Embryonic facial prominence (tissue), 1 donor: ENCODE results near the gene CTSH.
"Not testable (repeated sequence)": the region's sequence is repeated elsewhere in the genome, so short reads cannot be mapped to it uniquely, and the experiment has no call there.

ENCODE experiments used
- DNase-seq: peaks from one replicate; pipeline ENCODE4 v3.0.0-alpha.2; 2016; ENCODE audit errors: extremely low spot score

CTSH gene

DNA sequence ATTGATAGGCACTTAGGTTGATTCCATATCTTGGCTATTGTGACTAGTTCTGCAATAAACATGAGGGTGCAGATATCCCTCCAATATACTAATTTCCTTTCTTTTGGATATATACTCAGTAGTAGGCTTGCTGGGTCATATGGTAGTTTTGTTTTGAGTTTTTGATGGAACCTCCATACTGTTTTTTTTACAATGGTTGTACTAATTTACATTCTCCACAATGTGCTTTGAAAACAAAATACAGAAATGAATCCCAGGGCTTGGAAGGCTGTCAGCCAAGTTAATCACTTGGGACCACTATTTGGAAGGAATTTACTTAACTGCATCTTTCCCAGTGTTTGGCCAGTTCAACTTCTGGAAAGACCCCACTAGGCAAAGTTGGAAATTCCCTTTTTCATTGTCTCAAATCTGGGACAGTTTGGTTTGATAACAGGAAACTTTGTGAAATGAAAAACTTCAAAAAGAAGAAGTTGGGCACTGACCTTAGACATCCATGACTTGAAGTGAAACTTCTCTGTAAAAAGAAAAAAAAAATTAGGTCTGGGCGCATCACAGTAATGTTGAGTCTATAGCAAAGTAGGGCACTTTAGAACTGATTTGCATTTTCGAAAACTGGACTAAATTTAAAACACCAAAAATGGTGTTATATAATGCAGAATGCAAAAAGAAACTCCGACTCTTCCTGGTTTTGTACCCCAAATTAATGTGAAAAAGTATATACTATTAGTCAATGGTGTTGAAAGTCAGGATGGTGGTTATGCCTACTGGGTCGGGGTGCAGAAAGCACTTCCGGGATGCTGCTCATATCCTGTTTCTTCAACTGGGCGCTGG is 6.0 kb downstream of the CTSH start:
- DNase-seq = no peak

DNA sequence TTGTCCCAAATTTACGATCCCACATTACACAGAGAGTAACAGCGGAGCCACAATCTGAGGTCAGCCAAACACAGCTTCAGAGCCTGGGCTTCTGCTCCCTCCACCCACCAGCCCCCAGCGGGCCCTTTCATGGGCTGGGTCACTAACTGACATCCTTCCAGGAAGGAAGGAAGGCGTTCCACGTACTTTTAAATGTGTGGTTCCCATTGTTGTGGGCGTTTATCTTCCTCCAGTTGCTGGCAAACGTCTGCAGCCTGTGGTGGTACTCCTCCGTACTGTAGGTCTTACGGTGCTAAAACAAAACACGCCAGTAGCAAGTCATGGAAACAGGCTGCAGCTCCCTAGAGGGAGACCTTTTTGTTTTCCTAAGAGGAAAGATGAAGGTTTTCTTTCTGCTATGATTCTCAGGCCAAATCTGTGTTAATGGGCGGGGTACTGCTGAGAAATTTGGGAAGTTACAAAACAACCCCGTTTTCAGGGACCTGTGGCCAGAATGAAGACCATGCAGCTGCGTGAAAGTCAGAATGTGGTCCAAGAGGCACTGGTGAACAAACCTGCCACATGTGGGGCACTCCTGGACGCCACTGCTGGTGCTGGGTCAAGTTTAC is 7.6 kb downstream of the CTSH start:
- no peak for DNase-seq

DNA sequence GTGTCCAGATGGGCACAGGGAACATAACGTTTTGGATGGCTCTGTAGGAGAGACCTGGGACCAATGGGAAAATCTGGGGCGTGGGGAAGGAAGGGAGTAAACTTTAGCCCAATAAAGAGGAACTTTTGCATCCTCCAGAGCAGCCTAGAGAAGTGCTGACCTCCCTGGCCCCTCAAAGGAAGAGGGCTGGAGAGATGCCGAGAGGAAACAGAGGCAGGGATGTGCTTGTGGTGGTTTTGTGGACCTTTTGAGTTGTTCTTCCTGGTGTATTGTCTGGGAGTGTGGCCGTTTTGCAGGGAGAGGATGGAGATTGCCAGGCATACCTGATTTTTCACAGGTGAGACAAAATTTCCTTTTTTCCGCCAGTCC is 10.2 kb downstream of the CTSH start:
- DNase-seq = no peak

DNA sequence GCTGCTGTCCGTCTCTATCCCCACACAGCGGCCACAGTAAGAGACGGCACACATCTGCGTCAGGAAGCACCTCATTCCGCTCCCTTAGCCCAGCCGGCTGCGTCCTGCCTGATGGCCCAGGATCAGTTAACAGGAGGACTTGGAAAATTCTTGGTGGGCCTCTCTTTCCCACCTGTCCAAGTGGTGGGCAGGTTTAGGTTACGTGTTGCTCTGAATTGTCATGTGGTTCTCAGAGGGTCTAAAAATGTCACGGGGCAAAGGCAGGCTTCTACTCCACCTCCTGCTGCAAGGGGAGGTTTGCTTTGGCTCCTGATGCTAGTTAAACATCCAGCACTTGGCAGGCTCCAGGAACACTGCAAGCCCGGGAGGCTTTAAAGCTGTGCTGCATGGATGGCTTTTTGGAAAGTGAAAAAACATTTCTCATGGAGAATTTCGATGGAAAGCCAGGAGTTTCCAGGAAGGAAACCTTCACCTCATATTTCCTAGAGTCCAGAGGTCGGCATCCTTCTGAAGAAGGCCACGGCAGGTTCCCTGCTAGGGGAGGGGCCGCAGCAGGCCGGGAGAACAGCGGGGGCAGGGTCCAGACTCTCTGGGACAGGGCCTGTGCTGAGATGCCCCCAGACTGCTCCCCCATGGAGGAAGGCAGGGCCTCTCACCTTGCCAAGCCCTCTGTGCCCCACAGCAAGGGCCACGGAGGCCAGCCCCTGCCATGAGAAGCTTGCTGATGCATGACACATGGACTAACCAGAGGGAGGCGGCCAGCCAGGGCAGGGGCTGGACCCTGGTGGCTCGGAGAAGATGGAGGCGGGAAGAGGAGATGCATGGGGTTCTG is 10.8 kb downstream of the CTSH start:
- peak; percentile 28 for DNase-seq

DNA sequence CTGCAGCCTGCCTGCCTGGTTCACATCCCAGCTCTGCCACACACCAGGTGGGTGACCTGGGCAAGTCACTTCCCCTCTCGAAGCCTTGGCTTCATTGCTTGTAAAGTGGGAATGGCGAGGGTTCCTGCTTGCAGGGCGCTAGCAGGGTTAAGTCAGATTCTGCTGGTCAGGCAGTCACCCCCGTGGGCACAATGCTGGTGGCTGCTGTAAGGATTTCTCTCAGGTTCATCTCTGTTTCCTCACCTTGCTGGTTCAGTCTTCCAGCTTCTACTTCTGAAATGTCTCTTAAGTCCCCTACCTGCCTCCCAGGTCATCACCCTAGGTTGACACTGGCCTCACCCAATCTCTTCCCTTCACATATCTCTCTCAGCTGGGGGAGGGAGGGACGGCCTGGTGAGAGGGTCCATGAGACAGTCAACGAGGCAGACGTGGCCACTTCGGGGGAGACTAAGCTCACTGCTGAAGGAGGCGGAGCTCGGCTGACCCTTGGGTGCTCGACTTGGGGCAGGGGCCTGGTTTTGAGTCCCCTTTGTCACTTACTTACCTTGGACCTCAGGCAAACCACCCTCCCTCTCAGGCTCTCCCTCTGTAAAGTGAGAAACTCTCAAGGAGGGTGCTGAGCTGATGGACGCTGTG is 11.5 kb downstream of the CTSH start:
- DNase-seq = no peak

DNA sequence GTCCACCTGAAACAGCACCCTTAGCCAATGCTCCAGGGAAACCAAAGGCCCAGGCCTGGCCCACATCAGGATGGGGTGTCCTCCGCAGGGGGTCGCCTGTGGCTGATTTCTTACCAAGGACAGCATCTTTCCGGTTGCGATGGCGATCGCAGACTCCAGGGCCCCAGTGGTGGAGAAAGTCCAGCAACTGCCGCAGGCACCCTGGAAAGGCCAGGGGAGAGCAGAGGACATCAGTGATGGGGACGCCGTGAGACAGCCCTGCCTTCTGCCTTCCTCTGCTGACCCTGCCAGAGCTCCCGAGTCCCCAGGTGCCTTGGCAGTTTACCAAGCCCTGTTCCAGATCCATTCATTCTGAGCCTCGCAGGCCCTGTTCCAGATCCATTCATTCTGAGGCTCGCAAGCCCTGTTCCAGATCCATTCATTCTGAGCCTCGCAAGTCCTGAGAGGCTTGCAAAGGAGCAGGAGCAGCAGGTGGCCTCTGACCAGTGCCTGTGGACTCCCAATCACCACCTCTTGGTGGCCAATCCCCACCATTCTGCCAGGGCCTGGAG is 12.5 kb downstream of the CTSH start:
- no peak for DNase-seq

DNA sequence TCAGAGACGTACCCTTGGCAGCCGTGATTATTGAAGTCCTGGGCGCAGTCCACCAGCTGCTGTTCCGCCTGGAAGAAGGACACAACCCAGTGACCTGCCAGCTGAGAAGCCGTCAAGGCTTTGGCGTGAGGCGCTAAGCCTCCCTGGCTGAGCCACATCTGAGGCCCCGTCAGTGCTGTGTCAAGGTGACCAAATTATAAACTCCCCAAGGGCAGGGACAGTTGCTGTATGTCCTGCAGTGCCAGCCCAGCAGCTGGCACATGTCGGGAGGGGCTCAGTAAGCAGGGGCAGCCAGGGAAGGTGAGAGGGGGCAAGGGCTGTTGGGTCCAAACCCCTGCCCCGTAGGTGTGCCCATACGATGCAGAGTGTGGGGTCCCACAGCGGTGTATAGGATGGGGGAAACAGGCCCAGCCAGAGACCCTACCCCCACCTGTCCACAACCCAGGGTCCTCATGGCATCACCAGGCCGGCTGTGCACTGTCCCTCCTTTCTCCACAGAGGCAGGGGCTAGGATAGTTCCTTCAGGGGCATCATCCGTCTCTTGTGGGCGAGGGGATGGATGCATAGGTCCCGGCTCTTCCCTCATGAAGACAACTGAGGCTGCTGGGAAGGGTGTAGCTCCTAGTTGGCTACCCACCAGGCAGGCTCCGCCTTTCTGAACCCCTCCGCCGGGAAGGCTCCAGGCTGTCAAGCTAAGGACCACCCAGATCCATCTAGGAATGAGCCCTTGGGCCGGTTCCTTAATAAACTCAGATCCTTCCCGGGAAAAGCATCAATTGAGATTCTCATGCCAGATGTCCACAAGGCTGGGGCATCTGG is 13.2 kb downstream of the CTSH start:
- DNase-seq = no peak

DNA sequence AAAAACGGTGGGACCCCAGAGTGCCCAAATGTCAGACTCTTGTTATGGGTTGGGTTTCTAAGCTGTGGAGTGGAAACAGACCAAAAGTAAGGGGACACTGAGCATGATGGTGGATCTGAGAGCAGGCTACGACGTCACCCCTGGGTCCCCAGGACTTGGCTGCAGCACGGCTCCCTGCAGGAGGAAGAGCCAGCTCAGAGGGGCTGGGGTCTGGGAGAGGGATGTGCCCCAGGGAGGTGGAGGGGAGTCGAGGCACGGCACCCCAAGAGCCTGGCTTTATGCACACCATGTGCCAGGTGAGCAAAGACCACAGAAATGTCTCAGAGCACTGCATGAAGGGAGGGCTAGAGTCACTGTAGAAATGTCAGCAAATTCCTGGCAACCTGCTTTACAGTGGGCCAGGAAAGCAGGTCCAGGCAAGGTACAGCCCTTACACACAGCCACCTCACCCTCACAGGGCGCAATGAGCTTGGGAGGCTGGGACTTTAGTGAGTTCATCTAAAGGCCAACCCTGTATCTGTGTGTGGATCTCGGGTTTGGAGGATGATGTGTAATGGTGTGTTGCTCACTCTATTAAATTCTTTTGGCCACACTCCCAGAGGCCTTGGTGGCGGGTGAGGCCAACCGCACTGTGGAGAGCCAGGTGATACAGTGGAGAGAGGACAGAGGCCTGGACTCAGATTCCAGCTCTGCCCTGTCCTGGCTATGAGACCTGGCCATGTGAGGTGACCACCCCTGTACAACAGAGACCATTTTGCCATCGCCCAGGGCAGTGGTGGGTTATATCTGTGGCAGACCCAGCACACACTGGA is 14.1 kb downstream of the CTSH start:
- DNase-seq = no peak

DNA sequence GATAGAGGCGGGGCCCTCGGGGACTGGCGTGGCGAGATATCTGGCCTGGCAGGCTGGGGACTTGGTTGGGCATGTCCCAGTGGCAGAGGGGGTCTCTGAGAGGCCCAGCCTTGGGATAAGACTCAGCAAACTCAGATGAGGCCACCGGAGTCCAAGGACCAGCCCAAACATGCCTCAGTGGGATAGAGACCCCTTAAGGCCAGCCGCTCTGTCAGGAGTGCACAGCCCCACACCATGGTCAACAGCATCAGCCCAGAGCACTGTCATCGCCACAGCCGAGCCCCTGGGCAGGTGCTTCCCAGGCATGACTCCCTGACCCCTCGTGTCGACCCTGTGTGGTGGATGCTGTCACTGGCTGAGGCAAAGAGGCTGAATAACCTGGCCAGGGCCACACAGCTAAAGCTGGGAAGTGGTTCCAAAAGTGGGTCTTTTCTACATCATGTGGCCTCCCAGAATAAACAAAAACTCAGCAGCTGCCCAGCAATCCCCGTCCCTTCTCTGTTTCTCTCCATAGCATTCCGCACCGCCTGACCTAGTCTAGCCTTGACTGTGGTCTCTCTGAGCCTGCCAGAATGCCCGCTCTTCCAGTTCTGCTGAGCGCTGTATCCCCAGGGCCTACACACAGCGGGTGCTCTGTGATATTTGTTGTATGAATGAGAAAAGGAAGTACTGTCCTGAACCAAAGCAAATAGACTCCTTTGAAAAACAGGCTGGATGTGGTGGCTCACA is 15.1 kb downstream of the CTSH start:
- DNase-seq = no peak

DNA sequence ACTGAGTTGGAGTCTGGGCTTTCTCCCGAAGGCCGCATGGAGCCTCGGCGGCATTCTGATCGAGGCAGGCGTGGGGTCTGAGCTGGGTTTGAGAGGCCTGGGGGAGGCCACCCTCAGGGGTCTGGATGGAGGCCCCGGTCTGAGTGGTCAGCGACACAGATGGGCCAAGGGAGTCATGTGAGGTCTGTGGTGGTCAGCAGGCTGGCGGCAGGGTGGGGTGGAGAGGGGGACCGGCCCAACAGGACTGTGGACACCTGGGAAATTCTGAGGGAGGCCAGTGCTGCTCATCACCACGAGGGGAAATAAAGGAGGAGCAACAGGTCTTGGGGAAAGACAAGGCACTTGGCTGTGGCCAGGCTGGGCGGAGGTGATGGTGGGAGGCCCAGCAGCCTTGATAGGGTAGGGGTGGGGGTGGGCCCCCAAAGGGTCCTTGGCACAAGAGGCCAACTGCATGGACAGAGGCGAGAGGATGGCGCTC is 16.2 kb downstream of the CTSH start:
- no peak for DNase-seq

DNA sequence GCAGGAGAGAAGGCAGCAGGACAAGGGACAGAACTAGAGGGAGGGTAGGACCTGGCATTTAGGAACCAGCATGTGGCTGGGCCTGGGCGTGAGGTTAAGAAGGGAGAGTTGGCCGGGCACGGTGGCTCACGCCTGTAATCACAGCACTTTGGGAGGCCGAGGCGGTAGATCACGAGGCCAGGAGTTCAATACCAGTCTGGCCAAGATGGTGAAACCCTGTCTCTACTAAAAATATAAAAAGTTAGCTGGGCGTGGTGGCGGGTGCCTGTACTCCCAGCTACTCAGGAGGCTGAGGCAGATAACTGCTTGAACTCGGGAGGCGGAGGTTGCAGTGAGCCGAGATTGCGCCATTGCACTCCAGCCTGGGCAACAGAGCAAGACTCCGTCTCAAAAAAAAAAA is 16.7 kb downstream of the CTSH start:
- not testable (repeated sequence) for DNase-seq

DNA sequence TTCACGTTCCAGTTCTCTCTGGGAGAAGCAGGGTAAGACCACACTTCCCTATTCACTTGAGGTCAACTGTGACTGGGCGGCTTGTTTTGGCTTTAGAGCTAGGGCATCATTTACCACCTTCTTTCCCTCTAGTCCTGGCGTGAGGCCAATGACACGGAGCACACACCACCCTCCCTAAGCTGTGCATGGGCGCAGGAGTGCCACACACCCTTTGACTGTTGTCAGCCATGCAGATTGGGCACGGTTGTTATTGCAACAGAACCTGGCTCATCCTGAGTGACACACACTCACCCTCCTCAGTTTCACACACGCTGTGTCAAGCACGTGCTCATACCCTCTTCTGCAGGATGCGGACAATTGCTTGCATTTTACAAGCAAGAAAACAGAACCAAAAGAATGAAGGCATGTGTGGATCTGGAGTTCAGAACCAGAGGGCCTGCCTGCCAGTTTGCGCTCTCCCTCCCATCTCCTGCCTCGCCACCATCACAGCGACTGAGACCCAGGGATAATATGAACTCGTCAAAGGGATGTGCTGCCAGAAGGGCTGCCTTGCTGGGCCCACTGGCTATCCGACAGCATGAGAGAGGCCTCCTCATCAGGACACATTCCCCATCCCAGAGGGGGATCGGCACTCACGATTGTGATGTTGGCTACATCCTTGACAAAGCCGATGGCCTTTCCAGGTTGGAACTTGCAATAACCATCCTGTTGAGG is 17.6 kb downstream of the CTSH start:
- DNase-seq = no peak

DNA sequence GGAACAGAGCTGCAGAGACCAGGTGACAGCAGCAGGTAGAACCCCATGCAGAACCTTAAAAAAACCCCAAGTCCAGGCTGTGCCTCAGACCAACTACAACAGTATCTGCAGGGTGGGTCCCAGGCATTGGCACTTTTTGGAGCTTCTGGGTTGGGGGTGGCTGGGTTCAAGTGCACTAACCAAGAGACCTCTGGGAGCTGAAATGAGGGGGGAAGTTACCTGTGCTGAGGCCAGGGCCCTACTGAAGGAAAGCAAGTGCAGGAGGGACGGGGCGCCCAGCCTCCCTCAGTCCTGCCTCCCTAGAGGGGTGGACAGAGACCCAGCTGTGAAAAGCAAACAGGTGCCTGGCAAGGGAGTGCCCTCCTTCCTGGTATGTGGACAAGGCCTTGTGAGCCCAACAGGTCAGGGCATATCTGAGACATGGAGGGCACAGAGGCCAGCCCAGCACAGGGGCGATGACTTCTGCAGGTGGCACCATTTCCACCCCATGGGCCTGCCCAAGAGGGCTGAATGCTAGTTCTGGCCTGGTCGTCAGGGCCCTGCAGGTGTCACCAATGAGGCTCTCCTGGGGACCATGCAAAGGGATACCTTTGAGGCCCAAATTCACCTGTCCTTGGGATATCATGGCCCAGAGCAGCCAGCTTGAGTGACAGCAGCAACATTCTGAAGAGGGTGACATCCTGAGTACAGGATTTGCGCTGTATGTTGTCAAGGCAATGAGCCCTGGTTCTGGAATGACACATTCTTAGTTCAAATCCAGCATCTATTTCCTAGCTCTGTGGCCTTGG is 18.7 kb downstream of the CTSH start:
- no peak for DNase-seq

DNA sequence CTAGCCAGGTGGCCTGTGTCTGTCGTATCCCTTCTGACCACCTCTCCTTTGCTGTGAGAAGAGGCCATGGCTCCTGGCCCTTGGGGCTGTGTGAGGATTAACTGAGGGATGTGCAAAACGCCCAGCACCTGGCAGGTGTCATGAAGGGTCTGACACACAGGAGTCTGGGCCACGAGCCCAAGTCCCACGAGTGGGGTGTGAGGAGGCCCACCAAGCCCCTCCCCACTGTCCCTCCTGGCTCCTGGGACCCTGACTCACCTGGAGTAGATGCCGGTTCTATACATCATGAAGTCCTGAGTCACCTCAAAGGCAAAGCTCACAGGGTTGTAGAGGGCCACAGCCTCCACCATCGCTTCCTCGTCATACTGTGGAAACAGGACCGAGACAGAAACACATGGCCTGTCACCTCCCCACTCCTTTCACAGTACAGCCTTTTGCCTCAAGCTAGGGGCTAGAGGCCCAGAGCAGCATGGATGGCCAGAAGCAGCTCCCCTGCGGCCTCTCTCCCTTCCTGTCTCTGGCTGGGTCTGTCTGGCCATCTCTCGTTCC is 19.7 kb downstream of the CTSH start:
- DNase-seq = no peak

DNA sequence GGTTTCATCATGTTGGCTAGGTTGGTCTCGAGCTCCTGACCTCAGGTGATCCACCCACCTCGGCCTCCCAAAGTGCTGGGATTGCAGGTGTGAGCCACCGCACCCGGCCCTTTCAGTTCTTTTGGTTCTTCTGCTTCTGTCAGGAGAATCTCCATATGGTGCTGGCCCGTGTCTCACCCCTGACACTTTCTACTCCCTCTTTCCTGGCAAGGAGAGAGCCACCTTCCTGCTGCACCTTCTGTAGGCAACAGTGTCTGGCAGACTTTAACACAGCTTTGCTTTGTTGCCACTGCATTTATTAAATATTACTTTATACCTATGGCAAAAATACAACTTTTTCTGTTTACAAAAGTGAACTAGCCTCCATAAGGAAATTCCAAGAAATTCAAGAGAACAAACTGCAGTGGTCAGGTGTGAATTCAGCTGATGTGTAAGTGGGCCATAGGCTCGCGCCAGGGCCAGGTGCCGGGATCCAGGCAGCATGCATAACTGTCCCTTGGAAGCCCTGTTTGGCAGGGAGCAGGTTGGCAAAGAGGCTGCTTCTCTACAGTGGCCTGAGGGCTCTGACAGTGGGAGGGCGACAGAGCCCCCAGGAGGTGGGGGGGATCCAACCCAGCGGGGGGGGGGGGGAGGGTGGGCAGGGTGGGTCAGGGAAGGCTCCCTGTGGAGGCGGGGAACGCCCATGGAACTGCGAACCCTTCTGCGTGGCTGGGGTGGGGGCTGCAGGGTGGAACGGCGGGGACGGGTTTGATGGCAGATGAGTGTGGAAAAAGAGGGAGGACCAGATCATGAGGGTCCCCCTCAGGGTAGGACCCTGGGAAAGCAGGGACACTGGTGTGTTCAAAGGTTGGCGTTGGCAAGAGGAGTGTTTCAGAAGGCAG is 21.1 kb downstream of the CTSH start:
- DNase-seq = no peak

DNA sequence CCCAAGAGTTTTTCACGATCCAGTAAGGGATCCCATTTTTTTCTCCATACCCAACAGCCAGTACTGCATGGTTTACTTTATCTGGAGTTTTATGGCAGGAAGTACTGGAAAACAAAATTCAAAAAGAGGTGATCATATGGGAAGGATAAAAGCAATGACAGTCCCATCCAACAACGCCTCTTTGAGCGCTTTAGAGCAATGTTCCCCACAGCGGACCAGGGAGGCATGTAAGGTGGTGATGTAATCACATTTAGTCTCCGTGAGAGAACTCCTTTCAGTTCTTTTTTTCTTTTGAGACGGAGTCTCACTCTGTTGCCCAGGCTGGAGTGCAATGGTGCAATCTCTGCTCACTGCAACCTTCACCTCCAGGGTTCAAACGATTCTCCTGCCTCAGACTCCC is 21.8 kb downstream of the CTSH start:
- no peak for DNase-seq

DNA sequence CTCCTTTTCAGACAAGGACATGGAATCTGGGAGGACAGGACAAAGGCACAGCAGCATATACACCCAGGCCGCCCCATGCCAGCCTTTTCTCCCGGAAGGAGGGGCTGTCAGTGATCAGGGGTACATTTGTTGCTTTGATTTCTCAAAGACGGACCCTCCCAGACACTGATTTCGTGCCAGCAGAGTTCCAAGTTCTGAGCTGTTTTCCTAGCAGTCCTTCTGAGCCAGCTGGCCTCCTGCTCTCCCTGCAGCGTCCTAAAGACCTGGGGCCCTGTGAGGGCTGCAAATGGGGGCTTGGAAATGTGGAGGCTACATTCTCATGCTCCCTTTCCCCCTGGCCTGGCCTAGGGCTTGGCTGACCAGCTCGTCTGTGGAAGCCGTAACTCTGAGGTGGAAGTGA is 22.3 kb downstream of the CTSH start:
- no peak for DNase-seq
